ENCODE results near the gene MUC12. TPM values are rescaled to one million over a fixed set of nuclear protein-coding genes. Genes with fewer than 3 reads are reported as not detected.
"Not testable (repeated sequence)": the region's sequence is repeated elsewhere in the genome, so short reads cannot be mapped to it uniquely, and the experiment has no call there.

MUC12 gene
- total RNA-seq, 1 donor from 2014 or later, result 1.5 TPM

GRCh38 chr7:100984241-100984918, 15.0 kb downstream of the MUC12 start:
- H3K36me3 Mint-ChIP-seq (ENCODE audit: low read depth); H3K9me3 Mint-ChIP-seq; intact Hi-C loops (cut with micrococcal nuclease); H3K4me3 Mint-ChIP-seq; H3K27me3 Mint-ChIP-seq; H3K4me1 Mint-ChIP-seq; H3K27ac Mint-ChIP-seq; DNase-seq: not testable (repeated sequence)

GRCh38 chr7:100985033-100985797, 15.8 kb downstream of the MUC12 start:
- H3K9me3 Mint-ChIP-seq, result not testable (repeated sequence)

GRCh38 chr7:100991631-100992030, 22.3 kb downstream of the MUC12 start:
- Mint-ChIP-seq H3K27ac (no peak overlapping the region), H3K4me3 (no peak overlapping the region), H3K27me3 (no peaks in the 10 kb centered on the region), H3K4me1 (no peaks in the 10 kb centered on the region), H3K9me3 (no peaks in the 10 kb centered on the region), H3K36me3 (ENCODE audit: low read depth) (no peaks in the 10 kb centered on the region)
- intact Hi-C loops (cut with micrococcal nuclease), result no loop called here
- DNase-seq, result no peak

More at GRCh38 chr7:100985033-100985797, 15.8 kb downstream of the MUC12 start:
- H3K27me3 Mint-ChIP-seq; intact Hi-C loops (cut with micrococcal nuclease); H3K36me3 Mint-ChIP-seq (ENCODE audit: low read depth); H3K27ac Mint-ChIP-seq; H3K4me1 Mint-ChIP-seq; DNase-seq; H3K4me3 Mint-ChIP-seq: not testable (repeated sequence)

GRCh38 chr7:100992280-100992679, 22.9 kb downstream of the MUC12 start:
- H3K36me3 Mint-ChIP-seq (ENCODE audit: low read depth); H3K27me3 Mint-ChIP-seq; H3K4me3 Mint-ChIP-seq; H3K27ac Mint-ChIP-seq; intact Hi-C loops (cut with micrococcal nuclease); H3K9me3 Mint-ChIP-seq; DNase-seq; H3K4me1 Mint-ChIP-seq: not testable (repeated sequence)

- intact Hi-C loops (cut with micrococcal nuclease); H3K36me3 Mint-ChIP-seq (ENCODE audit: low read depth); H3K4me1 Mint-ChIP-seq; H3K4me3 Mint-ChIP-seq; H3K27ac Mint-ChIP-seq; DNase-seq; H3K9me3 Mint-ChIP-seq; H3K27me3 Mint-ChIP-seq: not testable (repeated sequence)
Observed at GRCh38 chr7:100994671-100995070, 25.3 kb downstream of the MUC12 start.

GRCh38 chr7:100998530-100998929, 29.2 kb downstream of the MUC12 start:
- H3K27ac Mint-ChIP-seq; intact Hi-C loops (cut with micrococcal nuclease); H3K4me1 Mint-ChIP-seq; DNase-seq; H3K4me3 Mint-ChIP-seq; H3K27me3 Mint-ChIP-seq; H3K9me3 Mint-ChIP-seq; H3K36me3 Mint-ChIP-seq (ENCODE audit: low read depth): not testable (repeated sequence)

GRCh38 chr7:100999334-100999733, 30.0 kb downstream of the MUC12 start:
- H3K27ac Mint-ChIP-seq; H3K36me3 Mint-ChIP-seq (ENCODE audit: low read depth); H3K9me3 Mint-ChIP-seq; DNase-seq; H3K4me1 Mint-ChIP-seq; intact Hi-C loops (cut with micrococcal nuclease); H3K27me3 Mint-ChIP-seq; H3K4me3 Mint-ChIP-seq: not testable (repeated sequence)

- H3K27ac Mint-ChIP-seq; H3K27me3 Mint-ChIP-seq; H3K36me3 Mint-ChIP-seq (ENCODE audit: low read depth); DNase-seq; H3K9me3 Mint-ChIP-seq; H3K4me3 Mint-ChIP-seq; intact Hi-C loops (cut with micrococcal nuclease); H3K4me1 Mint-ChIP-seq: not testable (repeated sequence)
Observed at GRCh38 chr7:101000025-101000424, 30.7 kb downstream of the MUC12 start.

GRCh38 chr7:101002333-101002732, 33.0 kb downstream of the MUC12 start:
- H3K27me3 Mint-ChIP-seq; H3K36me3 Mint-ChIP-seq (ENCODE audit: low read depth); DNase-seq; intact Hi-C loops (cut with micrococcal nuclease); H3K9me3 Mint-ChIP-seq; H3K4me3 Mint-ChIP-seq; H3K27ac Mint-ChIP-seq; H3K4me1 Mint-ChIP-seq: not testable (repeated sequence)

- H3K4me1 Mint-ChIP-seq; H3K36me3 Mint-ChIP-seq (ENCODE audit: low read depth); H3K4me3 Mint-ChIP-seq; intact Hi-C loops (cut with micrococcal nuclease); H3K27ac Mint-ChIP-seq; H3K27me3 Mint-ChIP-seq; DNase-seq; H3K9me3 Mint-ChIP-seq: not testable (repeated sequence)
Observed at GRCh38 chr7:101007361-101007760, 38.0 kb downstream of the MUC12 start.

GRCh38 chr7:101009629-101010028, 40.3 kb downstream of the MUC12 start:
- no peak for DNase-seq
- no peaks in the 10 kb centered on the region for H3K27me3 Mint-ChIP-seq
- no peaks in the 10 kb centered on the region for H3K4me1 Mint-ChIP-seq
- H3K9me3 Mint-ChIP-seq, result peaks cover 4% of the 10 kb centered on the region
- H3K4me3 Mint-ChIP-seq, result no peak overlapping the region
- peaks cover 4% of the 10 kb centered on the region for H3K36me3 Mint-ChIP-seq (ENCODE audit: low read depth)
- no peak overlapping the region for H3K27ac Mint-ChIP-seq
- intact Hi-C loops (cut with micrococcal nuclease), result no loop called here

GRCh38 chr7:101012931-101013330, 43.6 kb downstream of the MUC12 start:
- Mint-ChIP-seq H3K4me1 (peaks cover 13% of the 10 kb centered on the region), H3K9me3 (no peaks in the 10 kb centered on the region), H3K27ac (no peak overlapping the region), H3K27me3 (no peaks in the 10 kb centered on the region), H3K4me3 (no peak overlapping the region), H3K36me3 (ENCODE audit: low read depth) (peaks cover 4% of the 10 kb centered on the region)
- no peak for DNase-seq
- intact Hi-C loops (cut with micrococcal nuclease), result no loop called here

GRCh38 chr7:101015626-101016025, 46.3 kb downstream of the MUC12 start:
- Mint-ChIP-seq H3K36me3 (ENCODE audit: low read depth) (peaks cover 4% of the 10 kb centered on the region), H3K27me3 (no peaks in the 10 kb centered on the region), H3K4me1 (peaks cover 21% of the 10 kb centered on the region), H3K4me3 (peak overlapping the region; percentile 66), H3K27ac (peak overlapping the region; percentile 73), H3K9me3 (no peaks in the 10 kb centered on the region)
- intact Hi-C loops (cut with micrococcal nuclease), result loop anchor here (2.0 kb wide), 1 partner anchor 49 kb away; no protein-coding TSS in a partner anchor
- no peak for DNase-seq

- intact Hi-C loops (cut with micrococcal nuclease), result loop anchor here (2.0 kb wide), 1 partner anchor 50 kb away; no protein-coding TSS in a partner anchor
- H3K27ac Mint-ChIP-seq, result peak overlapping the region; percentile 92
- H3K9me3 Mint-ChIP-seq, result no peaks in the 10 kb centered on the region
- peak overlapping the region; percentile 88 for H3K4me3 Mint-ChIP-seq
- peaks cover 2% of the 10 kb centered on the region for H3K36me3 Mint-ChIP-seq (ENCODE audit: low read depth)
- peak; percentile 90 for DNase-seq
- H3K27me3 Mint-ChIP-seq, result peaks cover 3% of the 10 kb centered on the region
- H3K4me1 Mint-ChIP-seq, result peaks cover 21% of the 10 kb centered on the region
Observed at GRCh38 chr7:101017064-101017777, 47.9 kb downstream of the MUC12 start.
